Measurements from ENCODE around the gene C19orf53.

C19orf53 gene

DNA sequence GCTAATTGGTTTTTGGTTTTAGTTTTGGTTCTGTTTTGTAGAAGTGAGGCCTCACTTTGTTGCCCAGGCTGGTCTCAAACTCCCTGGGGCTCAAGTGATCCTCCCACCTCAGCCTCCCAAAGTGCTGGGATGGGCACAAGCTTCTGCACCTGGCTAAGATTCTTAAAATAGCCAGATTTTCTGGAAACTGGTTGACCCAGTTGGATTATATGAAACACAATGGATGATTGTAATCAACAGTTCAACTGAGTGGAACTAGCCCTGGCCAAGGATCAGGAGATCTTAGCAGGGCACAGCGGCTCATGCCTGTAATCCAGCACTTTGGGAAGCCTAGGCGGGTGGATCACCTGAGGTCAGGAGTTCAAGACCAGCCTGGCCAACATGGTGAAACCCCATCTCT is 39.5 kb upstream of the C19orf53 start:
- H3K4me3 ChIP-seq (ENCODE audit: low read depth, low read length) = no peak overlapping the region
- TF ChIP-seq, protein P1, sequence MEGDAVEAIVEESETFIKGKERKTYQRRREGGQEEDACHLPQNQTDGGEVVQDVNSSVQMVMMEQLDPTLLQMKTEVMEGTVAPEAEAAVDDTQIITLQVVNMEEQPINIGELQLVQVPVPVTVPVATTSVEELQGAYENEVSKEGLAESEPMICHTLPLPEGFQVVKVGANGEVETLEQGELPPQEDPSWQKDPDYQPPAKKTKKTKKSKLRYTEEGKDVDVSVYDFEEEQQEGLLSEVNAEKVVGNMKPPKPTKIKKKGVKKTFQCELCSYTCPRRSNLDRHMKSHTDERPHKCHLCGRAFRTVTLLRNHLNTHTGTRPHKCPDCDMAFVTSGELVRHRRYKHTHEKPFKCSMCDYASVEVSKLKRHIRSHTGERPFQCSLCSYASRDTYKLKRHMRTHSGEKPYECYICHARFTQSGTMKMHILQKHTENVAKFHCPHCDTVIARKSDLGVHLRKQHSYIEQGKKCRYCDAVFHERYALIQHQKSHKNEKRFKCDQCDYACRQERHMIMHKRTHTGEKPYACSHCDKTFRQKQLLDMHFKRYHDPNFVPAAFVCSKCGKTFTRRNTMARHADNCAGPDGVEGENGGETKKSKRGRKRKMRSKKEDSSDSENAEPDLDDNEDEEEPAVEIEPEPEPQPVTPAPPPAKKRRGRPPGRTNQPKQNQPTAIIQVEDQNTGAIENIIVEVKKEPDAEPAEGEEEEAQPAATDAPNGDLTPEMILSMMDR (IDR thresholded peaks at IDR 0.05; ENCODE audit: control insufficient read depth, extremely low read depth, insufficient read depth) = no peak
- DNase-seq (ENCODE audit: low read depth) = no peak

DNA sequence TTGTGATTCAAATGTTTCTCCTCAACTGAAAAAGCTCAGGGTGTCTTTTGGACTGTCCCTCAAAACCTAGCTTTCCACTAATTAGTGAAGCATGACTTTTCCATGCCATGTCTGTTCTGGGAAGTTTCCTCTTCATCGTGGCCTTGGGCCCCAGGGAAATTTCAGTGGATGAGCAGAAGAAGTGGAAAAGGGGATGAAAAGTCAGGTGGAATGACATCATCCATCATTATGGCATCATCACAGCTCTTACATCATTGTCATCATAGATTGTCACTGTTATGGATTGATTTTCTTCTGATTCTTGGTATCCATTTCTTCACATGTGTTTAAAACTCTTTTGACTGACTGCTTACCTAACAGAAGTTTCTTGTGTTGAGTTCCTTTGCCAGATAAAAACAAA is 36.2 kb upstream of the C19orf53 start:
- no peak overlapping the region for H3K4me3 ChIP-seq (ENCODE audit: low read depth, low read length)
- no peak for DNase-seq (ENCODE audit: low read depth)
- TF ChIP-seq, protein P1 (IDR thresholded peaks at IDR 0.05; ENCODE audit: control insufficient read depth, extremely low read depth, insufficient read depth) = no peak

DNA sequence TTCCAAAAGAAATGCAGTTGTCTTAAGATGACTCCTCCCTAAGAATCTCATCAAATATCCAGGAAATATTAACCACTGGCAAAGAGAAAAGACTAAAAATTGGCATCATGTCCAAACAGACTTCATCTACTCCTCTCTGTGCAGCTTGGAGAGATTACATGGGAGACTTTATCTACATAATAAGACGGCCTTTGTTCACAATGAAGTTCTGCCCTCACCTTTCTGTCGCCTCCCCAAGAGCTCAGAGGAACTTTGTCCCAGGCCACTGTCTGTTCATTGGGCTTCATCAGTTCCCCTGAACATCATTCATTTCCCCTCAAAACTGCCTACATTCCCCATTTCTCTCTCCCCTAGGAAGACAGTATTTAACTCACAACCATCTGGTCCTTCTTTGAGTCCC is 32.4 kb upstream of the C19orf53 start:
- H3K4me3 ChIP-seq (ENCODE audit: low read depth, low read length) = no peak overlapping the region
- no peak for DNase-seq (ENCODE audit: low read depth)
- TF ChIP-seq, protein P1 (IDR thresholded peaks at IDR 0.05; ENCODE audit: control insufficient read depth, extremely low read depth, insufficient read depth) = no peak

DNA sequence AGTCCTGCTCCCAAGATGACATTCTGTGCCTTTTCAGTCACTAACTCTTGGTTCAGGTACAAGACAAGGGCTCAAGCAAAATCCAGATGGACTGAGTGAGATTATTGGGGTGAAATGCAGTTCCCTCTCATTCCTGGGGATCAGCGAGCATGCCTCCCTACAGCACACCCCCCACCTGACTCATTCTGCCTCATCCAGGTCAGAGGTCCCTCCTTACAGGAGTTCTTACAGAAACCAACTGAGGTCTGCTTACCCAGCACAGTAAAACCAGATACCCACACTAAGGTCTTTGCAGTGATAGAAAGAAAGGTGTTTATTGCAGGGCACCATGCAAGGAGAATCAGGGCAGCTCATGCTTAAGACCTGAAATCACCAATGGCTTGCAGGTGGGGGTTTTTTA is 31.5 kb upstream of the C19orf53 start:
- DNase-seq (ENCODE audit: low read depth) = no peak
- TF ChIP-seq, protein P1 (IDR thresholded peaks at IDR 0.05; ENCODE audit: control insufficient read depth, extremely low read depth, insufficient read depth) = no peak
- H3K4me3 ChIP-seq (ENCODE audit: low read depth, low read length) = no peak overlapping the region

DNA sequence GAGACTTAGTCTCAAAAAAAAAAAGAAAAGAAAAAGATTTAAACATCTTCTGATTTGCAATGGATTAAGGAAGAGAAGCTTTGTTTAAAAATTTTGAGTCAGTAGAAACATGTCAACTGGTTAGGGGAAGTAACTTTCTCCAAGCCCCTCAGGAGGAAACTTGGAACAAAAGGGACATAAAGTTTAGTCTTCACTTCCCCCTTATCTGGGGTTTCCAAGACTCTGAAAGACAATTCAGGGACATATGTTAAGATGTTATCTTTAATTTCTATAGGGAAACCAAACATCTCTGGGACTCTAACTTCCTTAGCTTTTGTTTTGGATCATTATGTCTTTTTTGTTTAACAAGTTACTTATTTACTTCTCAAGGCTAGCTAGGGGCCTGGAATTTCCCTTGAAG is 30.1 kb upstream of the C19orf53 start:
- DNase-seq (ENCODE audit: low read depth) = no peak
- TF ChIP-seq, protein P1 (IDR thresholded peaks at IDR 0.05; ENCODE audit: control insufficient read depth, extremely low read depth, insufficient read depth) = no peak
- no peak overlapping the region for H3K4me3 ChIP-seq (ENCODE audit: low read depth, low read length)

DNA sequence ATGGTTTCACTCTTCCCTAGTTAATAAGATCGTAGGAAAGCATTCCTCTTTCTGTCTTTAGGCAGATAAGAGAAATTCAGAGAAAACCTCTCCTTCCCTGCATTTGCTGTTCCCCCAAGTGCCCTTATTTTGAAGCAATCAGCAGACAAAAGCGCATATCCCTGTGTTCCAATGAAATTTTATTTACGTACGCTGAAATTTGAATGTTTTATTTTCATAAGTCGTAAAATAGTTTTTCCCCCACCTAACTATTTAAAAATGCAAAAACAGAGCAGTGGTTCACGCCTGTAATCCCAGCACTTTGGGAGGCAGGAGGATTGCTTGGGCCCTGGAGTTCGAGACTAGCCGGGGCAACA is 27.2 kb upstream of the C19orf53 start:
- DNase-seq (ENCODE audit: low read depth) = no peak
- H3K4me3 ChIP-seq (ENCODE audit: low read depth, low read length) = peak overlapping the region; percentile 96; the same call in 1 of the 2 replicates
- TF ChIP-seq, protein P1 (IDR thresholded peaks at IDR 0.05; ENCODE audit: control insufficient read depth, extremely low read depth, insufficient read depth) = no peak

DNA sequence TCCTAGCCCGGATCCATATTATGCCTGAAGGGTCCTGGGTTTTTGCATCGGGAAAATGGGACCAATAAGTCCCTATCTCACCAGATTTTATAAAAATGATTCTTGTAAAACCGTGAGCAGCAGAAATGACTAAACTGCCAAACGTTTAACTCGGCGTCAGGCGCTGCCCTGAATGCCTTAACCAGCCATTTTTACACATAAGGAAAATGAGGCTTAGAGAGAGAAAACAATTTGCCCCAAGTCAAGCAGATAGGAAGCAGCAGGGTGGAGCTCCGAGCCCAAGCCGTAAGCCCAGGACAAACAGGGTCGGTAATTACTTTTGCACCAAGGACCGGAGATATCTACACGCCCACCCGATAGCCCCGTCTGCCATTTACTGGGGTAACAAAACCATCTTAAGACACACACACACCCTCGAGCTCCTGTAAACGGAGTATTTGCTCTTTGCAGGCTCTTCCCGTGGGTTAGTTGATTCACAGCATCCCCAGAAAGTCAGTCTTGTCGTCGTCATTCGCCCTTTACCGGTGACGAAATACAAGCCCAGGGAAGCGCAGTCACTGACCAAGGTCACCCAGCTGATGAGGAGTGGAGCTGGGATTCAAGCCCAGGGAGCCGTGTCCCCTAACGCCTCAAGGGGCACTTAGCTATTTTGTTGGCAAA is 26.0 kb upstream of the C19orf53 start:
- DNase-seq (ENCODE audit: low read depth) = no peak
- H3K4me3 ChIP-seq (ENCODE audit: low read depth, low read length) = peak overlapping the region; percentile 96
- TF ChIP-seq, protein P1 (IDR thresholded peaks at IDR 0.05; ENCODE audit: control insufficient read depth, extremely low read depth, insufficient read depth) = no peak

All from LNCaP clone FGC (cell line).